C1 segment of cervical spinal cord (tissue), 14 donors: ENCODE data around the gene AGPS.
"Not testable (repeated sequence)": the region's sequence is repeated elsewhere in the genome, so short reads cannot be mapped to it uniquely, and the experiment has no call there.

ENCODE experiments used
- DNase-seq, 14 donors: peaks; one replicate each; lab custom pipeline; 2025; lab: John Stamatoyannopoulos, UW

Gene AGPS

GRCh38 chr2:177550264-177551200 is 158.0 kb downstream of the AGPS start:
- DNase-seq: no peak

GRCh38 chr2:177551360-177551759 is 158.8 kb downstream of the AGPS start:
- not testable (repeated sequence) for DNase-seq

GRCh38 chr2:177551989-177552421 is 159.4 kb downstream of the AGPS start:
- peak in 3 of 14 donors; percentile 42 to 56 (median 55) for DNase-seq

- peak; percentile 25 to 99 (median 91) for DNase-seq
Measured at GRCh38 chr2:177552422-177553175, 160.0 kb downstream of the AGPS start.

- no peak for DNase-seq
Measured at GRCh38 chr2:177553176-177553884, 160.8 kb downstream of the AGPS start.

GRCh38 chr2:177554365-177554764 is 161.8 kb downstream of the AGPS start:
- no peak for DNase-seq

GRCh38 chr2:177556153-177556552 is 163.6 kb downstream of the AGPS start:
- DNase-seq: no peak

- DNase-seq: no peak
Measured at GRCh38 chr2:177557794-177558193, 165.2 kb downstream of the AGPS start.

- DNase-seq: no peak
Measured at GRCh38 chr2:177559638-177560037, 167.1 kb downstream of the AGPS start.

- no peak for DNase-seq
Measured at GRCh38 chr2:177568390-177568789, 175.8 kb downstream of the AGPS start.

- no peak for DNase-seq
Measured at GRCh38 chr2:177568893-177569292, 176.3 kb downstream of the AGPS start.

GRCh38 chr2:177572236-177572671 is 179.7 kb downstream of the AGPS start:
- no peak for DNase-seq

- no peak for DNase-seq
Measured at GRCh38 chr2:177573120-177573519, 180.5 kb downstream of the AGPS start.

- no peak for DNase-seq
Measured at GRCh38 chr2:177574356-177574755, 181.8 kb downstream of the AGPS start.

- DNase-seq: no peak
Measured at GRCh38 chr2:177575358-177575757, 182.8 kb downstream of the AGPS start.

GRCh38 chr2:177577075-177577474 is 184.5 kb downstream of the AGPS start:
- no peak for DNase-seq

- no peak for DNase-seq
Measured at GRCh38 chr2:177578454-177578853, 185.9 kb downstream of the AGPS start.

- no peak for DNase-seq
Measured at GRCh38 chr2:177579486-177580036, 187.0 kb downstream of the AGPS start.

- no peak for DNase-seq
Measured at GRCh38 chr2:177582000-177582399, 189.4 kb downstream of the AGPS start.

GRCh38 chr2:177584030-177584692 is 191.6 kb downstream of the AGPS start:
- no peak for DNase-seq
